GM12892 (cell line): Measurements from ENCODE around the gene GANAB.

Experiments used
- POLR2A ChIP-seq: IDR thresholded peaks from 2 replicates; pipeline ENCODE4 v1.6.1; 2011; ENCODE audit warnings: low read depth, low read length, control low read depth
- POLR2AphosphoS5 ChIP-seq: IDR thresholded peaks from 2 replicates; pipeline ENCODE4 v1.6.1; 2011; ENCODE audit warnings: low read depth, low read length, control low read depth
- TAF1 ChIP-seq: IDR thresholded peaks from 2 replicates; pipeline ENCODE4 v1.6.1; 2011; ENCODE audit warnings: low read depth, mild to moderate bottlenecking, control low read depth, low read length, borderline replicate concordance

- TF ChIP-seq POLR2AphosphoS5 (no peak), POLR2A (no peak), TAF1 (no peak)
Measured at GRCh38 chr11:62575156-62575555, 71.3 kb downstream of the GANAB start.
